Measurements from ENCODE around the gene OTULINL.

The OTULINL gene

DNA sequence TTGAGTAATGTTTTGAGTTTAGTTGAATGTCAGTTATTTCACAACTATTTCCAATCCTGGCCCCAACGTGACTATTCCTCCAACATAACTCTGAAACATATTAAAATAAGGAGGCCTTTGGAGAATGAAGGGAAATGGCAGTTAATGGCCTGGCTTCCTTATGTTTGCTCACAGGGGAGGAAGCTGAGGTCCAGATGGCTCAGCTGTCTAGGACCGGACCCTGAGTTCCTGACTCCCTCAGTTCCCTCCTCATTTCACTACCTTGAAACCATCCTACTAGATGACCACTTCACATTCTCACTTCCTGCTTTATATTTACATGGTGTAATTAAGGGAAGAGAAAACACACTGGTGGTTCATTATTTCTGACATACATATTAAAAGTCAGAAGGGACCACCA, 6.6 kb downstream of the OTULINL start:
- no peak overlapping the region for H3K27ac ChIP-seq (ENCODE audit: low read depth, low read length)

GRCh38 chr5:14588758-14589543, 7.4 kb downstream of the OTULINL start:
- Histone ChIP-seq H3K27ac (ENCODE audit: low read depth, low read length) (no peak overlapping the region), H3K27me3 (ENCODE audit: control insufficient read depth, insufficient read depth, low read length) (no peaks in the 10 kb centered on the region), H3K4me3 (ENCODE audit: low read depth, low read length) (no peak overlapping the region), H3K9me3 (ENCODE audit: control insufficient read depth, insufficient read depth, low read length) (peaks cover 5% of the 10 kb centered on the region; the same call in 1 of the 2 replicates), H3K4me1 (ENCODE audit: control insufficient read depth, insufficient read depth, low read length) (no peaks in the 10 kb centered on the region), H3K36me3 (ENCODE audit: control insufficient read depth, insufficient read depth, low read length) (no peaks in the 10 kb centered on the region), H3K9ac (ENCODE audit: low read depth, low read length) (no peak overlapping the region)

More for the DNA sequence above, 6.6 kb downstream of the OTULINL start:
- H3K4me3 ChIP-seq (ENCODE audit: low read depth, low read length): no peak overlapping the region
- peaks cover 3% of the 10 kb centered on the region for H3K27me3 ChIP-seq (ENCODE audit: control insufficient read depth, insufficient read depth, low read length)
- H3K36me3 ChIP-seq (ENCODE audit: control insufficient read depth, insufficient read depth, low read length): no peaks in the 10 kb centered on the region
- H3K9me3 ChIP-seq (ENCODE audit: control insufficient read depth, insufficient read depth, low read length): peaks cover 5% of the 10 kb centered on the region; the same call in 1 of the 2 replicates
- no peak overlapping the region for H3K9ac ChIP-seq (ENCODE audit: low read depth, low read length)
- H3K4me1 ChIP-seq (ENCODE audit: control insufficient read depth, insufficient read depth, low read length): no peaks in the 10 kb centered on the region

DNA sequence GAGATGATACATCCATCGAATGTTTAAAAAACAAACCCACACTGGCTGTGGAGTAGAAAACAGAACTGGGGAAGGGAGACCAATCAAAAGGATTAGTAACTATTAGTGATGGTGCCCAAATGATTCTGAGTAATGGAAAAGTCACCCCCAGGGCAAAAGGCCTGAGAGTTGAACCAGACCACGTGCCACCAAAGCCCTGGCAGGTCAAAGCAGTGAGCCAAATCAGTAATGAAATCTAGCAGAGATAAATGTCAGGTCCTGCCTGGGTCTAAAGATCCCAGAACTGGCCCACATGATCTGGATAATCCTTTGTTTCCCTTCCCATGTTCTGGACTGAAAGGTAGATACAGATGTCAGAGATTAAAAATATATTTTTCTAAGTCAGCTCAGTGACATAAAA, 9.4 kb downstream of the OTULINL start:
- Histone ChIP-seq H3K4me1 (ENCODE audit: control insufficient read depth, insufficient read depth, low read length) (no peaks in the 10 kb centered on the region), H3K36me3 (ENCODE audit: control insufficient read depth, insufficient read depth, low read length) (no peaks in the 10 kb centered on the region), H3K27ac (ENCODE audit: low read depth, low read length) (no peak overlapping the region), H3K9me3 (ENCODE audit: control insufficient read depth, insufficient read depth, low read length) (no peaks in the 10 kb centered on the region), H3K4me3 (ENCODE audit: low read depth, low read length) (no peak overlapping the region), H3K27me3 (ENCODE audit: control insufficient read depth, insufficient read depth, low read length) (no peaks in the 10 kb centered on the region), H3K9ac (ENCODE audit: low read depth, low read length) (no peak overlapping the region)

GRCh38 chr5:14591548-14591947, 10.0 kb downstream of the OTULINL start:
- Histone ChIP-seq H3K27me3 (ENCODE audit: control insufficient read depth, insufficient read depth, low read length) (no peaks in the 10 kb centered on the region), H3K36me3 (ENCODE audit: control insufficient read depth, insufficient read depth, low read length) (no peaks in the 10 kb centered on the region), H3K4me1 (ENCODE audit: control insufficient read depth, insufficient read depth, low read length) (no peaks in the 10 kb centered on the region), H3K9ac (ENCODE audit: low read depth, low read length) (no peak overlapping the region), H3K9me3 (ENCODE audit: control insufficient read depth, insufficient read depth, low read length) (no peaks in the 10 kb centered on the region), H3K4me3 (ENCODE audit: low read depth, low read length) (no peak overlapping the region), H3K27ac (ENCODE audit: low read depth, low read length) (no peak overlapping the region)

- Histone ChIP-seq H3K9ac (ENCODE audit: low read depth, low read length) (no peak overlapping the region), H3K4me1 (ENCODE audit: control insufficient read depth, insufficient read depth, low read length) (no peaks in the 10 kb centered on the region), H3K9me3 (ENCODE audit: control insufficient read depth, insufficient read depth, low read length) (no peaks in the 10 kb centered on the region), H3K4me3 (ENCODE audit: low read depth, low read length) (no peak overlapping the region), H3K27me3 (ENCODE audit: control insufficient read depth, insufficient read depth, low read length) (no peaks in the 10 kb centered on the region), H3K36me3 (ENCODE audit: control insufficient read depth, insufficient read depth, low read length) (no peaks in the 10 kb centered on the region), H3K27ac (ENCODE audit: low read depth, low read length) (no peak overlapping the region)
These were observed 11.9 kb downstream of the OTULINL start for GRCh38 chr5:14593326-14594021.

GRCh38 chr5:14594378-14595074, 12.9 kb downstream of the OTULINL start:
- Histone ChIP-seq H3K36me3 (ENCODE audit: control insufficient read depth, insufficient read depth, low read length) (no peaks in the 10 kb centered on the region), H3K9ac (ENCODE audit: low read depth, low read length) (no peak overlapping the region), H3K4me1 (ENCODE audit: control insufficient read depth, insufficient read depth, low read length) (no peaks in the 10 kb centered on the region), H3K4me3 (ENCODE audit: low read depth, low read length) (no peak overlapping the region), H3K9me3 (ENCODE audit: control insufficient read depth, insufficient read depth, low read length) (no peaks in the 10 kb centered on the region), H3K27ac (ENCODE audit: low read depth, low read length) (no peak overlapping the region), H3K27me3 (ENCODE audit: control insufficient read depth, insufficient read depth, low read length) (no peaks in the 10 kb centered on the region)

DNA sequence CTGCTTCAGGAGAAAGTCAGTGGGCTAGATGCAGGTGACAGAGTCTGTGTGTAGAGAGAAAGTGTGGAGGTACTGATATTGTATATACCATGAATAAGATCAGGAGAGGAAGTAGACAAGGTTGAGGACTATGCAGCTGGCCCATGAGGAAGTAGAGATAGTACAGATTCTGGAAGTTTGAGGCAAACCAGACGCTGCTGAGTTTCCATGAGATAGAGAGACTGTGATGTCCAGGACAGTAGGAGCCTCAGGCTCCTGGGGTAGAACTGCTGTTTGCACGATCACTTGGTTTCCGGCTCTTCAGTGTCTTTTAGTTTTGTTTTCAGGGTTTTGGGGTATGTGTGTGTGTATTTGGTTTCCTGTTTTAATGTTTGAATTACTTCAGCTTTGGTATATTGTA, 13.6 kb downstream of the OTULINL start:
- no peak overlapping the region for H3K27ac ChIP-seq (ENCODE audit: low read depth, low read length)
- H3K4me3 ChIP-seq (ENCODE audit: low read depth, low read length): no peak overlapping the region
- no peaks in the 10 kb centered on the region for H3K27me3 ChIP-seq (ENCODE audit: control insufficient read depth, insufficient read depth, low read length)
- no peaks in the 10 kb centered on the region for H3K9me3 ChIP-seq (ENCODE audit: control insufficient read depth, insufficient read depth, low read length)
- no peaks in the 10 kb centered on the region for H3K4me1 ChIP-seq (ENCODE audit: control insufficient read depth, insufficient read depth, low read length)
- H3K9ac ChIP-seq (ENCODE audit: low read depth, low read length): no peak overlapping the region
- no peaks in the 10 kb centered on the region for H3K36me3 ChIP-seq (ENCODE audit: control insufficient read depth, insufficient read depth, low read length)

DNA sequence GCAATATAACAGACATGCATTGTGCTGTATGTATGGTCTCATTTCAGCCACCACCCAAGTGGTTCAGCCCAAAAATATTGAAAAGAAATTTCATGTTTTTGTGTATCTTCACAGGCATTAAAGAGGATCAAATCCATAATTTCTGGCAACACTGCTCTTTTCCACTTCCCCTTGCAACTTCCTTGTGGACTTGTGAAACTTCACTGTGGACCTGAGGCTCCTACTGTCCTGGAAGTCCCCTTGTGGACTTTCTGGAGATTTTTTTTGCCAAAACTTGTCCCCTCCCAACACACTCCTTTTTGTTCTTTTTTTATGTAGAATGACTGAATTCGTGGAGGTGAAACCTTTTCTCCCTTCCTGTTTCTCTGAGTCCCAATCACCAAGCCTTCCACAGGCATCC, 14.3 kb downstream of the OTULINL start:
- H3K4me1 ChIP-seq (ENCODE audit: control insufficient read depth, insufficient read depth, low read length): no peaks in the 10 kb centered on the region
- no peaks in the 10 kb centered on the region for H3K9me3 ChIP-seq (ENCODE audit: control insufficient read depth, insufficient read depth, low read length)
- no peak overlapping the region for H3K4me3 ChIP-seq (ENCODE audit: low read depth, low read length)
- H3K27ac ChIP-seq (ENCODE audit: low read depth, low read length): no peak overlapping the region
- H3K27me3 ChIP-seq (ENCODE audit: control insufficient read depth, insufficient read depth, low read length): no peaks in the 10 kb centered on the region
- no peak overlapping the region for H3K9ac ChIP-seq (ENCODE audit: low read depth, low read length)
- no peaks in the 10 kb centered on the region for H3K36me3 ChIP-seq (ENCODE audit: control insufficient read depth, insufficient read depth, low read length)

- Histone ChIP-seq H3K9ac (ENCODE audit: low read depth, low read length) (no peak overlapping the region), H3K4me3 (ENCODE audit: low read depth, low read length) (no peak overlapping the region), H3K27me3 (ENCODE audit: control insufficient read depth, insufficient read depth, low read length) (no peaks in the 10 kb centered on the region), H3K9me3 (ENCODE audit: control insufficient read depth, insufficient read depth, low read length) (no peaks in the 10 kb centered on the region), H3K27ac (ENCODE audit: low read depth, low read length) (no peak overlapping the region), H3K4me1 (ENCODE audit: control insufficient read depth, insufficient read depth, low read length) (no peaks in the 10 kb centered on the region), H3K36me3 (ENCODE audit: control insufficient read depth, insufficient read depth, low read length) (peaks cover 3% of the 10 kb centered on the region; the same call in 1 of the 2 replicates)
These were observed 15.5 kb downstream of the OTULINL start for GRCh38 chr5:14597080-14597479.

- Histone ChIP-seq H3K4me1 (ENCODE audit: control insufficient read depth, insufficient read depth, low read length) (no peaks in the 10 kb centered on the region), H3K9me3 (ENCODE audit: control insufficient read depth, insufficient read depth, low read length) (no peaks in the 10 kb centered on the region), H3K4me3 (ENCODE audit: low read depth, low read length) (no peak overlapping the region), H3K9ac (ENCODE audit: low read depth, low read length) (no peak overlapping the region), H3K27ac (ENCODE audit: low read depth, low read length) (no peak overlapping the region), H3K27me3 (ENCODE audit: control insufficient read depth, insufficient read depth, low read length) (no peaks in the 10 kb centered on the region), H3K36me3 (ENCODE audit: control insufficient read depth, insufficient read depth, low read length) (peaks cover 7% of the 10 kb centered on the region; the same call in 1 of the 2 replicates)
These were observed 16.6 kb downstream of the OTULINL start for GRCh38 chr5:14598225-14598624.

Data from HUES48 (cell line).